Kidney epithelial cell (primary cell): Measurements from ENCODE around the gene SCP2. TPM values are rescaled to one million over a fixed set of nuclear protein-coding genes. Genes with fewer than 3 reads are reported as not detected.

ENCODE experiments used
- DNase-seq: peaks from one replicate; pipeline ENCODE4 v3.0.0-alpha.2; 2010; ENCODE audit warnings: low read depth
- H3K27me3 ChIP-seq: 2 replicates; pipeline ENCODE4 v1.6.0; 2011; ENCODE audit warnings: low read length; ENCODE audit not compliant: control insufficient read depth, insufficient read depth
- H3K36me3 ChIP-seq: 2 replicates; pipeline ENCODE4 v1.5.1; 2011; ENCODE audit warnings: low read length; ENCODE audit not compliant: control insufficient read depth, insufficient read depth
- H3K4me3 ChIP-seq: 2 replicates; pipeline ENCODE4 v1.5.1; 2011; ENCODE audit warnings: low read depth, mild to moderate bottlenecking, control low read depth, low read length
- total RNA-seq: library from RNA; depleted of rRNA; stranded (reverse); fragments of >200 nt; gene quantifications from 2 replicates; pipeline ENCODE4 v1.2.3, GENCODE V29; 2015
- TF ChIP-seq, protein P1 (sequence below): IDR thresholded peaks from 2 replicates; pipeline ENCODE4 v1.5.1; 2011; ENCODE audit warnings: mild to moderate bottlenecking, moderate library complexity, low read length, control low read depth, inconsistent platforms; ENCODE audit not compliant: insufficient read depth, poor library complexity, severe bottlenecking

SCP2 gene
- total RNA-seq, 1 donor from 2014 or later, result 63.8 TPM

GRCh38 chr1:52925571-52926005 is 1.5 kb upstream of the SCP2 start:
- no peak for DNase-seq
- H3K36me3 ChIP-seq, result no peaks in the 10 kb centered on the region
- no peaks in the 10 kb centered on the region for H3K27me3 ChIP-seq
- H3K4me3 ChIP-seq, result no peak overlapping the region
- TF ChIP-seq, protein P1, sequence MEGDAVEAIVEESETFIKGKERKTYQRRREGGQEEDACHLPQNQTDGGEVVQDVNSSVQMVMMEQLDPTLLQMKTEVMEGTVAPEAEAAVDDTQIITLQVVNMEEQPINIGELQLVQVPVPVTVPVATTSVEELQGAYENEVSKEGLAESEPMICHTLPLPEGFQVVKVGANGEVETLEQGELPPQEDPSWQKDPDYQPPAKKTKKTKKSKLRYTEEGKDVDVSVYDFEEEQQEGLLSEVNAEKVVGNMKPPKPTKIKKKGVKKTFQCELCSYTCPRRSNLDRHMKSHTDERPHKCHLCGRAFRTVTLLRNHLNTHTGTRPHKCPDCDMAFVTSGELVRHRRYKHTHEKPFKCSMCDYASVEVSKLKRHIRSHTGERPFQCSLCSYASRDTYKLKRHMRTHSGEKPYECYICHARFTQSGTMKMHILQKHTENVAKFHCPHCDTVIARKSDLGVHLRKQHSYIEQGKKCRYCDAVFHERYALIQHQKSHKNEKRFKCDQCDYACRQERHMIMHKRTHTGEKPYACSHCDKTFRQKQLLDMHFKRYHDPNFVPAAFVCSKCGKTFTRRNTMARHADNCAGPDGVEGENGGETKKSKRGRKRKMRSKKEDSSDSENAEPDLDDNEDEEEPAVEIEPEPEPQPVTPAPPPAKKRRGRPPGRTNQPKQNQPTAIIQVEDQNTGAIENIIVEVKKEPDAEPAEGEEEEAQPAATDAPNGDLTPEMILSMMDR, result no peak

DNA sequence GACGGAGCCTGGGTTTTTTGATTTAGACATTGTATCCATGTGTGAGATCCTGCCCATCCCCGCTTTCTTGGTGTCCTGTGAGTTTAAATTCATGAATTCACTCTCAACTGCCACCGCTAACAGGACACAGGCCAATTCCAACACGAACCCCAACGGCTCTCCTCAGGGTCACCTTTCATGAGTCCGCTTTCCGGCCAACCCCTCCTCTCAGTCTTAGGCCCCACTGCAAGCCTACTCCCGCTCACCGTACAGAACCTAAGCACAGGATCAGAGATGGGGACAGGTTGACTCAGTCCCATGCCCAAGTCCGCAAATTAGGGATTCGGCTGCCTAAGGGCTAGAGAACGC is 238 bp upstream of the SCP2 start:
- no peaks in the 10 kb centered on the region for H3K27me3 ChIP-seq
- TF ChIP-seq, protein P1, result no peak
- no peaks in the 10 kb centered on the region for H3K36me3 ChIP-seq
- H3K4me3 ChIP-seq, result peak overlapping the region; percentile 69
- no peak for DNase-seq

- Histone ChIP-seq H3K36me3 (no peaks in the 10 kb centered on the region), H3K4me3 (peak overlapping the region; percentile 69), H3K27me3 (no peaks in the 10 kb centered on the region)
- TF ChIP-seq, protein P1, result no peak
- DNase-seq, result no peak
Measured at GRCh38 chr1:52928015-52928404, 934 bp downstream of the SCP2 start.

DNA sequence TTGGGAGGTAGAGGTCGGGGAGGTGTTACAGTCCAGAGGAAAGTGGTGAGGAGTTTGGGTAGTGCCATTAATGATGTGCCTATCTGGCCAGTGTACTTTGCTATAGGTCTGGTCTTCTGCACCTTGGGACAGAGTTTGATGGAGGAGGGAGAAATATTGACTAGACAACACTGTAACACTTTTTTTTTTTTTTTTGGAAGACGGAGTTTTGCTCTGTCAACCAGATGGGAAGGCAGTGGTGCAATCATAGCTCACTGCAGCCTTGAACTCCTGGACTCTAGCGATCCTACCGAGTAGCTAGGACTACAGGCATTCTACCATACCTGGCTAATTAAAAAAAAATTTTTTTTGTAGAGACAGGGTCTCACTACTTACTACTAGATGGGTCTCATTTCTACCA is 1.9 kb downstream of the SCP2 start:
- TF ChIP-seq, protein P1, result no peak
- no peak overlapping the region for H3K4me3 ChIP-seq

DNA sequence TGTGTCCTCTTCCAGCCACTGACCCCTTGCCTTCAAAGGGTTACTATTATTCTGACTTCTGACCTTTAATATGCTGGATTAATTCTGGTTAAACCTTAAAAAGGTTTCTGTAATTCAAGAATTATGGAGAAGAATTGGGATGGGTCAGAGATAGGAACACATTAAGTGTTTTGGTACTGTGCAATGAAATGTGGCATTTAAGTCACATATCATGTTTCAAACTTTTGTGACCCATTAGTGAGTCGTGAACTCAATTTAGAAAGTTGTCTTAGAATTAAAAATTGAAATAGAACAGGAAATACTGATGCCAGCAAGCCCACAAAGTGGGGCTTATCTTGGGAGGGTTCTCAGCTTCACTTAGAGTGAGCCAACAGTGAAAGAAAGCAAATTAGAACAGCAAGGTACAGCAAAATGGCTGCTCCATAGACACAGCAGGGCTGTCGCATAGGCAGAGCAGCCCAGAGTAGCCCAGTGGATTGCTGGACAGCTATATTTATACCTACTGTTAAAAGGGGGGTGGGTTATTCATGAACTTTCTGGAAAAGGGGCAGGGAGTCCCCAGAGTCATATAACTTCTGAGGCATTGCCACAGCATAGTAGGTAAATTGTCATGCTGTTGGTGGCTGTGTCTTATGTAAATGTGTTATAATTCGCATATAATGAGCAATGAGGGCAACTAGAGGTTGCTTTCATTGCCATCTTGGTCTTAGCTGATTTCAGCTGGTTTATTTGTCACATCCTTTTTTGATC is 10.5 kb downstream of the SCP2 start:
- DNase-seq, result no peak
- Histone ChIP-seq H3K27me3 (no peaks in the 10 kb centered on the region), H3K36me3 (no peaks in the 10 kb centered on the region), H3K4me3 (no peak overlapping the region)
- TF ChIP-seq, protein P1, result no peak

More for the DNA sequence above, 1.9 kb downstream of the SCP2 start:
- DNase-seq, result no peak
- H3K27me3 ChIP-seq, result no peaks in the 10 kb centered on the region
- H3K36me3 ChIP-seq, result no peaks in the 10 kb centered on the region

GRCh38 chr1:52938183-52938451 is 11.0 kb downstream of the SCP2 start:
- no peaks in the 10 kb centered on the region for H3K27me3 ChIP-seq
- no peak for DNase-seq
- H3K4me3 ChIP-seq, result no peak overlapping the region
- TF ChIP-seq, protein P1, result no peak
- H3K36me3 ChIP-seq, result no peaks in the 10 kb centered on the region
